GM18511 (cell line): Measurements from ENCODE around the gene MCRIP1.
A peak's percentile ranks its signal among the peaks of the same experiment; 100 is the strongest.

Experiments used
- ATAC-seq: cut with Tn5 transposase; IDR thresholded peaks from one replicate; pipeline ENCODE4 v1.9.1; 2021; ENCODE audit warnings: mild to moderate bottlenecking, moderate library complexity; ENCODE audit not compliant: unreplicated experiment

The MCRIP1 gene

GRCh38 chr17:81863123-81863675 is 30.1 kb upstream of the MCRIP1 start:
- ATAC-seq: no peak

DNA sequence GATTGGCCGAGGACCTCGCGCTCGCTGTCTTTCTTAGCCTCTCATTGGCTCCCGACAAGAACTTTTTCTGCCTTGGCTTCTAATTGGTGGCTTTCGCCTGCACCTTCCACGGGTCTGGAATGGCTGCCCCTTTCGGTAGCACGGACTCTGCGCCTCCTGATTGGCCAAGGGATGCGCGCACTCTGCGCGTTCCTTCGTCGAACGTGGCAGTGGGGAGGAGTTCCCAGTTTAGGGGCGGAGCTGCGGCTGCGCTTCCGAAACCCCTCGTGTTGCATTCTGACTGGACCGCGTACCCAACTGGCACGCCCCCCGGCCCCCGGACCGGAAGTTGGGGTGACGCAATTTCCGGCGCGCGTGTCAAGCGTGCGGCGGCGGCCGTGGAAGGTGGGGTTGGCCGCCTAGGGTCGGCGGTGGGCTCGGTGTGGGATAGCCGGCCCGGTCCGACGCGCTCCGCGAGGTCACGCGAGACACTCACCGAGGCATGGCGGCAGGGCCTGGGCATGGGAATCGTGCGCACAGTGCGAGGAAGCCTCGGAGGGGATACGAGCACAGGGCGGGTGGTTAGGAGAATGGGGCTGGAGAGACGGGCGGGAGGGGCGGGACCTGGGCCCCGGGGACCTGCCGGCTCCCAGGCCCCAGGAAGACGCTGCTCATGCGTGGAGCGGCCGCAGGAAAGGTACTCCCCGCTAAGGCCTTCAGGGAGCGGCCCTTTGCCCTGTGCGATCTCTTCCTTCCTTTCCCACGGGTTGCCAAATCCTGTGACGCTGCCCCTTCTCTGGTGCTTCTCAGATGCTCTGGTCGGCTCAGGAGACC is 27.9 kb upstream of the MCRIP1 start:
- ATAC-seq: peak; percentile 83

- ATAC-seq: no peak
Measured at GRCh38 chr17:81859906-81860755, 27.0 kb upstream of the MCRIP1 start, which contains the start of gene P4HB. P4HB (minus strand) TSS chr17:81860535; CDS start chr17:81860471, 64 bp downstream.

DNA sequence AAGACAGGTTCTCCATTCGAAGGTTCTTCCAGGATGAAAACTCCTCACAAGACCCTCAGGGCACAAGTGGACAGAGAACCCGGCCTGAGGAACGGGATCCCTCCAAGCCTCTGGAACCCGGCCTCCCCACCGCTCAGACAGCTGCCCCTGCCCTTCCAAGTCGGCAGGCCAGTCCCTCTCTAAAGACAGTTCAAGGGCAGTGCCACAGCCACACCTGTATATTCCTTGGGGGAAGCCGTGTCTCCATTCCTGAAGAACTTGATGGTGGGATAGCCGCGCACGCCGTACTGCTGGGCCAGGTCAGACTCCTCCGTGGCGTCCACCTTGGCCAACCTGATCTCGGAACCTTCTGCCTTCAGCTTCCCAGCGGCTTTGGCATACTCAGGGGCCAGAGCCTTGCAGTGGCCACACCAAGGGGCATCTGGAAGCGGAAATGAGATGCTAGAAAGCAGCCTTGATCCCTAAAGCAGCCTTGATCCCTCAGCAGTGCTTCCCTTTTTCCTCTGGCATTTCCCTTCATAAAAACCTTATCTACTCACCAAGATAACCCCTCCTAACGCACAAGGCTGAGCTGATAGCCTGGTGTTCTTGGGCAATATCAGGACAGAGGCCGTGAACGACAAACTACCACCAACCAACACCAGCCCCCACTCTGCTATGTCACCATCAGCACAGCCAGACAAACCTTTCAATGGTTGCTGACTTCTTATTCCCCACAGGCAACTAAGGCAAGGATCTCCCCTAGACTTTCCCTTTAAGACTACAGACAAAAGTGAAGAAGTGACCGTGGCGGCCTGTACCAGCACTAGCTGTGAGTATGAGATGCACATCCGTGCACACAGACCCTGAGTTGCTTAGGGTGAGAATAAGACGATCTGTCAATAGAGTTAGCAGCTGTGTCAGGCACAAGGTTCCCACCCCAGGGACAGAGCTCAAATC is 26.1 kb upstream of the MCRIP1 start:
- ATAC-seq: no peak

DNA sequence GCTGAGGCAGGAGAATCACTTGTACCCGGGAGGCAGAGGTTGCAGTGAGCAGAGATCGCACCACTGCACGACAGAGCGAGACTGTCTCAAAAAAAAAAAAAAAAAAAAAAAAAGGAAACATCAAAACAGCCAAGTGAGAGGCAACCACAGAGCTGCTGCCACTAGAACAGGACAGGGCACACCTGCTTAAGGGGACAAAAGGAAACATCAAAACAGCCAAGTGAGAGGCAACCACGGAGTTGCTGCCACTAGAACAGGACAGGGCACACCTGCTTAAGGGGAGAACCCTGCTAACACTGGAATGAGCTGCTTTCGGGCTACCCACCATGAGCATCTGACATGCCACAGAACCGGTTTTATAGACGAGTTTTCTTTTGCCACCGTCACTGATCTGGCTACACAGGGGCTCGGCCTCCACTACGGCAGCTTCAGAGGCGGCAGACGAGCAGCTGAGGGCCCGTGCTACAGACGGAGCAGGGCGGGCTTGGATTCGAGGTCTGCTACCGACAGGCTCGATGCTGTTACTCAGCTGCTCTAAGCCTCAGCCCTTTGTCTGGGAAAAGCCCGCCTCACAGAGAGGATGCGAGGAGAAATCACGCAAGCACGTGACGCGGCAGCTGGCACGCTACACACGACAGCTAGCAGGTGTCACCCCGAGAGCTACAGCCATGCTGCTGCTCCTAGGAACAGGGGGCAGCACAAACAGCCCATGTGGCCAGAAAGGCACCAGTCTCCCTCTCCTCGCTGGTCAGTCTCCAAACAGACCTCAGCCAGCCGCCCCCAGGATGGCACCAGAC is 25.3 kb upstream of the MCRIP1 start:
- ATAC-seq: no peak

- ATAC-seq: no peak
Measured at GRCh38 chr17:81854974-81855774, 22.1 kb upstream of the MCRIP1 start.

- ATAC-seq: no peak
Measured at GRCh38 chr17:81852237-81852636, 19.1 kb upstream of the MCRIP1 start.

- ATAC-seq: no peak
Measured at GRCh38 chr17:81851423-81851822, 18.3 kb upstream of the MCRIP1 start.

- ATAC-seq: no peak
Measured at GRCh38 chr17:81849457-81849856, 16.4 kb upstream of the MCRIP1 start.

DNA sequence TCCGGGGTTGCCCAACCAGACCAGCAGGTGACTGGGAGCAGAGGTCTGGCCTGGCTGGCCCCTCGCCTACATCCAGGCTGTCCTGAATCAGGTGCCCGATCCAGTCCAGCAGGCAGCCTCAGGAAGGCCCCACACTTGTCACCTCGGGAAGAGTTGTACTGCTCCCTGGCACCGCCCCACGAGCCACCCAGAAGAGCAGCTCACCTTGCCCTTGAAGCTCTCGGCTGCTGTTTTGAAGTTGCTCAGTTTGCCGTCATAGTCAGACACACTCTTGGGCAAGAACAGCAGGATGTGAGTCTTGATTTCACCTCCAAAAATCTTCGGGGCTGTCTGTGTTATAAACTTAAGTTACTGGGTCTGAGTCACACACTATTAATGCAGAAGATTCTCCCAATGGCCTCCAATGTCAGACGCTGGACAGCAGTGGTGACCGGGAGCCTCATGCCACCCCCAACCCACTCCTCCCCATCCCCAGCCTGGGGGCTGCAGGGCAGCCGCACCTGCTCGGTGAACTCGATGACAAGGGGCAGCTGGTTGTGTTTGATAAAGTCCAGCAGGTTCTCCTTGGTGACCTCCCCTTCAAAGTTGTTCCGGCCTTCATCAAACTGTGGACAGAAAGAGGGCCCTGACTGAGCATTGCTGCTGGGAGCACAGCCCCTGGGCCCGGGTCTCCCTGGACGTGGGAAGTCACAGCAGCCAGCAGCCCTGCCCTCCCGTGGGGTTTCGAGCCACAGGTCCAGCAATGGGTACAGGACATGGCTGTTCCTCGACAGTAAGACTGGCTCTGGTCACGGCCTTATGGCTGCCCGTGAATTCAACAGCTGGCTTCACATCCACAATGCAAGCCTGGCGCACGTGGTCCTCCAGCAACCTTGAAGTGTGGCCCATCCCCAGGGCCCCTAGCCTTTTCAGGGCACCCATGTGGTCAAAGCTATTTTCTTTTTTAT is 13.9 kb upstream of the MCRIP1 start:
- no peak for ATAC-seq

DNA sequence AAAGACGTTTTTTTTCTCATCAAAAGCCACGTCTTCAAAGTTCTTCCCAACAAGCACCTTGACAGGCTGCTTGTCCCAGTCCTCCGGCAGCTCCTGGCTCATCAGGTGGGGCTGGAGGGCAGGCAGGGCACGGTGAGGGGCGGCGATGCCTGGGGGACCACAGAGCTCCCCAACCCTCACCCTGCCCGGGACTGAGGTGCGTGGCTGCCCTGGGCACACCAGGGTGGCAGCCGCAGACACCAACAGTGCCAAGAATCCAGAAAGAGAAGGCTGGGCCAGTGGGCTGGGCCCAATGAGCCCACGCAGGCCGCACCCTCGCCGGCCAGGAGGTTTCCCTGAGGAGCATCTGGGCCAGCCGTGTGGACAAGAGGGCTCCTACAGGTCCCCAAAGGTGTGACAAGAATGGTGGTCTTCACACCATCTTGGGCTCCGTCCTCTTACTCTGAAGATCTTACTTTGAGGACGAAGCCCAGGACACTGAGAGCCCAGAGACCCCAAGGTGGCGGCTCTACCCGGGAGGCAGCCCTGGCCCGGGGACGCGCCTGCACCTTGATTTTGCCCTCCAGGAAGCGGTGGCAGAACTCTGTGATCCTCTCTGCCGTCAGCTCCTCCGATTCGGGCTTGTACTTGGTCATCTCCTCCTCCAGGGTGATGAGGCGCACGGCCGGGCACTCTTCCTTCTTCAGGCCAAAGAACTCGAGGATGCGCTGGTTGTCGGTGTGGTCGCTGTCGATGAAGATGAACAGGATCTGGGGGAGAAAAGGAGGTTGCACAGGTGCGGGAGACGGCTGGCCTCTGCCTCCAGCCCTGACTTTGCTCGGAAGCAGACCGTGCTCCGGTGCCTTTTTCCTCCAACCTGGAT is 13.0 kb upstream of the MCRIP1 start:
- no peak for ATAC-seq

GRCh38 chr17:81845361-81845760 is 12.3 kb upstream of the MCRIP1 start:
- ATAC-seq: no peak

DNA sequence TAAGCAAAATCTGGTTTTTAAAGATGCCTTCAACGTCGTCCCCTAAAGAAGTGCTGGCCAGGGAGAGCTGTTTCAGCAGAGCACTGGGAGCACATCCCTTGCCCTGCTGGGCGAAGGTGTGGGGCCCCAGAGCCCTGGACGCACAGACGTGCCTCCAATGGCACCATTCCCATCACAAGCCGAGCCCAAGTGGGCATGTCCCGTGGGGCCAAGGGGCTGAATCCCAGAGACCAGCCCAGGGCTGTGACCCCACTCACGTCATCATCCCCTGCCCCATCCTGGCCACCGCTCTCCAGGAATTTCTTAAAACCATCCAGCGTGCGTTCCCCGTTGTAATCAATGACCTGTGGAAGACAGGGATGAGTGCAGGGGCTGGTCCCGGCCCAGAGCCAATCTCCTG is 11.8 kb upstream of the MCRIP1 start:
- ATAC-seq: no peak

- no peak for ATAC-seq
Measured at GRCh38 chr17:81844327-81844851, 11.3 kb upstream of the MCRIP1 start.

GRCh38 chr17:81843713-81844326 is 10.7 kb upstream of the MCRIP1 start:
- no peak for ATAC-seq
